ENCODE results near the gene TMEM86B.

Gene TMEM86B

DNA sequence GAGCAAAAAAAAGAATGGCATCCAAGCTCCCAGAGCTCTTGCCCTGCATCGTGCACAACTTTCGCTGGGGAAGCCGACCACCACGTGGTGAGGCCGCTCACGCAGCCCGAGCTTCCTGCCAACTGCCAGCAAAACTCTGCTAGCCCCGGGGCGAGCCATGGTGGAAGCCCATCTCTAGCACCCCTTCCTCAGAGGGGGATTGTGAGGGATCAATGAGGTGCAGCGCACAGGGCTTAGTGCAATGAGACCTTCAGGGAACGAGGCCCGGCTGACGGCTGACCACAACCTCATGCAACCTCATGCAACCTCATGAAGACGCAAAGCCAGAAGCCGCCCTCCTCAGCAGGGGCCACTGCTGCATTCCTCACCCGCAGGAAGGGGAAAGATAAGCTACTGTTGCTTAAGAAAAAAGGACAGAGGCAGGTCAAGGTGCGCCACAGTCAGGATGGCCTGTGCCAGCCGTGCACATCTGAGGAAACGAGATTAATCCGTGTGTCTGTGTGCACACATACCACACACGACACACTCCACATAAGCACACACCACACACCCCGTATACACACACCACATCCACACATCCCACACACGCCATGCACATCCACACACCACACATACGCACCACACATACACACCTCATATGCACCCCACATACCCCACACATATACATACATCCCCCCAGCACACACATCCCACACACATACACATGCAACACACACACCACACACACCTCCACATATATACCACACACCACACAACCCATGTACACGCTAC is 41.8 kb upstream of the TMEM86B start:
- Histone ChIP-seq H3K4me2 (ENCODE audit: low read length) (no peak overlapping the region), H3K36me3 (ENCODE audit: control insufficient read depth, low read length) (peaks cover 14% of the 10 kb centered on the region; the same call in 1 of the 2 replicates)

DNA sequence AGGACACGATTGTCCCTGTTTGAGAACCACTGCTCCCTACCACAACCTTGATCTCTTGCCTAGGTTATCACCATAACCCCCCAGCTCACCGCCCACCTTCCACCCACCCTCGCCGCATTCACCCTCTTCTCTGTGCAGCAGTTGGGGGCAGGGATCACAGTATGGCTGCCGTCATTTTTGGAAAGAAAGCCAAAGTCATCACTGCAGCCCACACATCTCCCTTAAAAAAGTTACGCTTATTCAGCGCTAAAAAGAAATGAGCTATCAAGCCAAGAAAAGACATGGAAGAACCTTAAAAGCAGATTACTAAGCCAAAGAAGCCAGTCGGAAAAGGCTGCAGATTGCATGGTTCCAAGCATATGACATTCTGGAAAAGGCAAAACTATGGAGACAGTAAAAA is 40.7 kb upstream of the TMEM86B start:
- Histone ChIP-seq H3K9me3 (ENCODE audit: control insufficient read depth, insufficient read depth, low read length) (peaks cover 7% of the 10 kb centered on the region; the same call in 1 of the 2 replicates), H3K4me1 (ENCODE audit: control insufficient read depth, low read length) (no peaks in the 10 kb centered on the region), H3K36me3 (ENCODE audit: control insufficient read depth, low read length) (peaks cover 5% of the 10 kb centered on the region; the same call in 1 of the 2 replicates), H3K79me2 (ENCODE audit: control insufficient read depth, low read length) (peaks cover 5% of the 10 kb centered on the region), H3K4me3 (ENCODE audit: low read length) (no peak overlapping the region), H3K4me2 (ENCODE audit: low read length) (no peak overlapping the region), H4K20me1 (ENCODE audit: control insufficient read depth, insufficient read depth, low read depth, low read length) (no peaks in the 10 kb centered on the region), H3K27me3 (ENCODE audit: control insufficient read depth, low read length) (no peaks in the 10 kb centered on the region), H3K27ac (ENCODE audit: low read depth, low read length) (no peak overlapping the region), H3K9me2 (replicated peaks; ENCODE audit: control insufficient read depth, low read length) (no peaks in the 10 kb centered on the region), H3F3A (ENCODE audit: control insufficient read depth, insufficient read depth) (peaks cover 9% of the 10 kb centered on the region; the same call in 1 of the 2 replicates)
- no peak for TF ChIP-seq EZH2phosphoT487 (IDR thresholded peaks at IDR 0.05; ENCODE audit: borderline replicate concordance, low read length)
- TF ChIP-seq, protein P1, sequence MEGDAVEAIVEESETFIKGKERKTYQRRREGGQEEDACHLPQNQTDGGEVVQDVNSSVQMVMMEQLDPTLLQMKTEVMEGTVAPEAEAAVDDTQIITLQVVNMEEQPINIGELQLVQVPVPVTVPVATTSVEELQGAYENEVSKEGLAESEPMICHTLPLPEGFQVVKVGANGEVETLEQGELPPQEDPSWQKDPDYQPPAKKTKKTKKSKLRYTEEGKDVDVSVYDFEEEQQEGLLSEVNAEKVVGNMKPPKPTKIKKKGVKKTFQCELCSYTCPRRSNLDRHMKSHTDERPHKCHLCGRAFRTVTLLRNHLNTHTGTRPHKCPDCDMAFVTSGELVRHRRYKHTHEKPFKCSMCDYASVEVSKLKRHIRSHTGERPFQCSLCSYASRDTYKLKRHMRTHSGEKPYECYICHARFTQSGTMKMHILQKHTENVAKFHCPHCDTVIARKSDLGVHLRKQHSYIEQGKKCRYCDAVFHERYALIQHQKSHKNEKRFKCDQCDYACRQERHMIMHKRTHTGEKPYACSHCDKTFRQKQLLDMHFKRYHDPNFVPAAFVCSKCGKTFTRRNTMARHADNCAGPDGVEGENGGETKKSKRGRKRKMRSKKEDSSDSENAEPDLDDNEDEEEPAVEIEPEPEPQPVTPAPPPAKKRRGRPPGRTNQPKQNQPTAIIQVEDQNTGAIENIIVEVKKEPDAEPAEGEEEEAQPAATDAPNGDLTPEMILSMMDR (IDR thresholded peaks at IDR 0.05; ENCODE audit: low read depth, low read length, poor library complexity, severe bottlenecking) = no peak

More for the DNA sequence above, 41.8 kb upstream of the TMEM86B start:
- Histone ChIP-seq H3K4me1 (ENCODE audit: control insufficient read depth, low read length) (peaks cover 10% of the 10 kb centered on the region), H3F3A (ENCODE audit: control insufficient read depth, insufficient read depth) (peaks cover 12% of the 10 kb centered on the region), H3K27me3 (ENCODE audit: control insufficient read depth, low read length) (no peaks in the 10 kb centered on the region), H3K4me3 (ENCODE audit: low read length) (no peak overlapping the region), H3K9me2 (replicated peaks; ENCODE audit: control insufficient read depth, low read length) (no peaks in the 10 kb centered on the region), H3K27ac (ENCODE audit: low read depth, low read length) (no peak overlapping the region), H4K20me1 (ENCODE audit: control insufficient read depth, insufficient read depth, low read depth, low read length) (0 out of 2 replicates have a peak, but pooled peaks cover 8% of the 10 kb centered on the region), H3K9me3 (ENCODE audit: control insufficient read depth, insufficient read depth, low read length) (peaks cover 7% of the 10 kb centered on the region; the same call in 1 of the 2 replicates), H3K79me2 (ENCODE audit: control insufficient read depth, low read length) (peaks cover 13% of the 10 kb centered on the region)
- TF ChIP-seq EZH2phosphoT487 (IDR thresholded peaks at IDR 0.05; ENCODE audit: borderline replicate concordance, low read length) = no peak
- TF ChIP-seq, protein P1 (IDR thresholded peaks at IDR 0.05; ENCODE audit: low read depth, low read length, poor library complexity, severe bottlenecking) = no peak

DNA sequence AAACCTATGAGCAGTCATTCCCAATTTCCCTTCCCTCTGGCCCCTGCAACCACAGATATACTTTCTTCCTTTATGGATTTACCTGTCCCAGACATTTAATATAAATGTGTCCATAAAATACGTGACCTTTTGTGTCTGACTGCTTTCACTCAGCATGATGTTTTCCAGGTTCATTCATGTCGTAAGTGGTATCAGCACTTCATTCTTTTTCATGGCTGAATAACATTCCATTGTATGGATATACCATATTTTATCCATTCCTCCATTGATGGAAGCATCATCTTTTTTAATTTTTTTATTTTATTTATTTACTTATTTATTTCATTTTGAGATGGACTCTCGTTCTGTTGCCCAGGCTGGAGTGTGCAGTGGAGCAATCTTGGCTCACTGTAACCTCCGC is 38.3 kb upstream of the TMEM86B start:
- peaks cover 5% of the 10 kb centered on the region for H3K79me2 ChIP-seq (ENCODE audit: control insufficient read depth, low read length)
- no peaks in the 10 kb centered on the region for H3K36me3 ChIP-seq (ENCODE audit: control insufficient read depth, low read length)
- H3F3A ChIP-seq (ENCODE audit: control insufficient read depth, insufficient read depth) = peaks cover 13% of the 10 kb centered on the region; the same call in 1 of the 2 replicates
- TF ChIP-seq EZH2phosphoT487 (IDR thresholded peaks at IDR 0.05; ENCODE audit: borderline replicate concordance, low read length) = no peak
- TF ChIP-seq, protein P1 (IDR thresholded peaks at IDR 0.05; ENCODE audit: low read depth, low read length, poor library complexity, severe bottlenecking) = no peak
- H3K9me2 ChIP-seq (replicated peaks; ENCODE audit: control insufficient read depth, low read length) = no peaks in the 10 kb centered on the region
- H3K4me3 ChIP-seq (ENCODE audit: low read length) = no peak overlapping the region
- H4K20me1 ChIP-seq (ENCODE audit: control insufficient read depth, insufficient read depth, low read depth, low read length) = no peaks in the 10 kb centered on the region
- H3K27ac ChIP-seq (ENCODE audit: low read depth, low read length) = no peak overlapping the region
- H3K27me3 ChIP-seq (ENCODE audit: control insufficient read depth, low read length) = no peaks in the 10 kb centered on the region
- no peaks in the 10 kb centered on the region for H3K4me1 ChIP-seq (ENCODE audit: control insufficient read depth, low read length)
- H3K9me3 ChIP-seq (ENCODE audit: control insufficient read depth, insufficient read depth, low read length) = peaks cover 7% of the 10 kb centered on the region; the same call in 1 of the 2 replicates
- H3K4me2 ChIP-seq (ENCODE audit: low read length) = no peak overlapping the region
